Brain microvascular endothelial cell (primary cell): ENCODE data around the gene GUCD1.
"Not testable (repeated sequence)": the region's sequence is repeated elsewhere in the genome, so short reads cannot be mapped to it uniquely, and the experiment has no call there.

ENCODE experiments used
- DNase-seq: peaks from one replicate; pipeline ENCODE4 v3.0.0-alpha.2; 2020
- H3K27ac ChIP-seq: fragments of 250-450 bp; sonication (Bioruptor Pico); 2 replicates; pipeline ENCODE4 v1.5.1; 2020; ENCODE audit warnings: mild to moderate bottlenecking, moderate library complexity
- H3K27me3 ChIP-seq: fragments of 250-450 bp; sonication (Bioruptor Pico); replicated peaks from 2 replicates; pipeline ENCODE4 v1.5.1; 2020; ENCODE audit warnings: mild to moderate bottlenecking
- H3K36me3 ChIP-seq: fragments of 250-450 bp; sonication (Bioruptor Pico); replicated peaks from 2 replicates; pipeline ENCODE4 v1.5.1; 2020; ENCODE audit warnings: mild to moderate bottlenecking
- H3K4me3 ChIP-seq: 2 replicates; pipeline ENCODE4 v1.5.1; 2011; ENCODE audit warnings: low read depth, mild to moderate bottlenecking, control low read depth, low read length, moderate library complexity
- in situ Hi-C: cut with HindIII; loops from 2 replicates; pipeline ENCODE4 v1.10.0; 2017; ENCODE audit warnings: low sequenced_read_pairs, low pct_ligation_motif_present
- TF ChIP-seq, protein P1 (sequence below): IDR thresholded peaks from 2 replicates; pipeline ENCODE4 v1.5.1; 2011; ENCODE audit warnings: low read depth, mild to moderate bottlenecking, moderate library complexity, low read length, control low read depth, inconsistent platforms; ENCODE audit errors: missing control alignments

GUCD1 gene

DNA sequence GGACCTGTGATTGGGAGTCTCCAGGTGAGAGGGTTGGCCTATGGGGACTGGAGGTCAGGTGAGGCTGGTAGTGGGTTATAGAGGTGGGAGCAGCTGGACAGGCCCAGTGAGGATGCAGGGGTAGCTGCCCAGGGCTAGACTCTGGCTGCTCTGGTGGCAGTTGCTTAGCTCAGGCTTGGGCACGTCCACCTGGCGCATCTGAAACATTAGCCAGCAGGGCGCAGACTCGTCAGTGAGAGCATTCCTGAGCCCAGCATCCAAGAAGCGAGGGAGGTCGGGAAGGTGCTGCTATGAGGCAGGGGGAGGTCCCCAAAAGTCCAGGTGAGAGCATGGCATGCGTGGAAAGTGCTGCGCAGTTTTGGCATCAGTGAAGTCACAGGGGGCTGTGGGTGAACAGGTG is 44.6 kb upstream of the GUCD1 start:
- DNase-seq = no peak
- Histone ChIP-seq H3K4me3 (no peak overlapping the region), H3K27me3 (no peaks in the 10 kb centered on the region), H3K36me3 (no peaks in the 10 kb centered on the region), H3K27ac (no peak overlapping the region)
- TF ChIP-seq, protein P1, sequence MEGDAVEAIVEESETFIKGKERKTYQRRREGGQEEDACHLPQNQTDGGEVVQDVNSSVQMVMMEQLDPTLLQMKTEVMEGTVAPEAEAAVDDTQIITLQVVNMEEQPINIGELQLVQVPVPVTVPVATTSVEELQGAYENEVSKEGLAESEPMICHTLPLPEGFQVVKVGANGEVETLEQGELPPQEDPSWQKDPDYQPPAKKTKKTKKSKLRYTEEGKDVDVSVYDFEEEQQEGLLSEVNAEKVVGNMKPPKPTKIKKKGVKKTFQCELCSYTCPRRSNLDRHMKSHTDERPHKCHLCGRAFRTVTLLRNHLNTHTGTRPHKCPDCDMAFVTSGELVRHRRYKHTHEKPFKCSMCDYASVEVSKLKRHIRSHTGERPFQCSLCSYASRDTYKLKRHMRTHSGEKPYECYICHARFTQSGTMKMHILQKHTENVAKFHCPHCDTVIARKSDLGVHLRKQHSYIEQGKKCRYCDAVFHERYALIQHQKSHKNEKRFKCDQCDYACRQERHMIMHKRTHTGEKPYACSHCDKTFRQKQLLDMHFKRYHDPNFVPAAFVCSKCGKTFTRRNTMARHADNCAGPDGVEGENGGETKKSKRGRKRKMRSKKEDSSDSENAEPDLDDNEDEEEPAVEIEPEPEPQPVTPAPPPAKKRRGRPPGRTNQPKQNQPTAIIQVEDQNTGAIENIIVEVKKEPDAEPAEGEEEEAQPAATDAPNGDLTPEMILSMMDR = no peak
- in situ Hi-C loops = no loop called here

DNA sequence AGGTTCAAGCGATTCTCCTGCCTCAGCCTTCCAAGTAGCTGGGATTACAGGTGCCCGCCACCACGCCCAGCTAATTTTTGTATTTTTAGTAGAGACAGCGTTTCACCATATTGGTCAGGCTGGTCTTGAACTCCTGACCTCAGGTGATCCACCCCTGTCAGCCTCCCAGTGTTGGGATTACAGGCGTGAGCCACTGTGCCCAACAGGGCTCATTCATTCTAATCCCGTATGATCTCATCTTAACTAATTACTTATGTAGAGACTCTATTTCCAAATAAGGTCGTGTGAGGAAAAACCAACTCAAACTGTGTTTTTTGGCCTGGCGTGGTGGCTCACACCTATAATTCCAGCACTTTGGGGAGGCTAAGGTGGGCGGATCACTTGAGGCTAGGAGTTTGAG is 42.1 kb upstream of the GUCD1 start:
- DNase-seq, in situ Hi-C loops, H3K27me3 ChIP-seq, H3K27ac ChIP-seq, H3K36me3 ChIP-seq, H3K4me3 ChIP-seq: not testable (repeated sequence)

DNA sequence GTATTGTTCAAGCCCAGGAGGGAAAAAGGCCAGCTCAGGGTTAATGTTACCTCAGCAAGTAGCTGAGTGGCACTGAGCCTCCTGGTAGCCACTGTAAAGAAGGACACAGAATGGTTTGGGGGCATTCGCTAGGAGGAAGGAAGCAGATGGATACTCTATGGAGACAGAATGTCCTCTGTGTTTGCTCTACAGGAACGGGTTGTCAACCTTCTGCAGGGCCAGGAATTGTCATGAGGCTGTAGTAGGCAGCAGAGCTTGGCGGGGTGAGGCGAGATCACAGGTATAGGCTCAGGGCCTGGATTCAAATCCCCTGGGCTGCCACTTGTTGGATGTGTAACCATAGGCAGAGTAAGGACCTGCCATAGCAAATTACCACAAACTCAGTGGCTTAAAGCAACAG is 40.9 kb upstream of the GUCD1 start:
- TF ChIP-seq, protein P1 = no peak
- in situ Hi-C loops = no loop called here
- no peak for DNase-seq
- no peak overlapping the region for H3K4me3 ChIP-seq
- H3K27ac ChIP-seq = no peak overlapping the region
- no peaks in the 10 kb centered on the region for H3K36me3 ChIP-seq
- H3K27me3 ChIP-seq = no peaks in the 10 kb centered on the region

DNA sequence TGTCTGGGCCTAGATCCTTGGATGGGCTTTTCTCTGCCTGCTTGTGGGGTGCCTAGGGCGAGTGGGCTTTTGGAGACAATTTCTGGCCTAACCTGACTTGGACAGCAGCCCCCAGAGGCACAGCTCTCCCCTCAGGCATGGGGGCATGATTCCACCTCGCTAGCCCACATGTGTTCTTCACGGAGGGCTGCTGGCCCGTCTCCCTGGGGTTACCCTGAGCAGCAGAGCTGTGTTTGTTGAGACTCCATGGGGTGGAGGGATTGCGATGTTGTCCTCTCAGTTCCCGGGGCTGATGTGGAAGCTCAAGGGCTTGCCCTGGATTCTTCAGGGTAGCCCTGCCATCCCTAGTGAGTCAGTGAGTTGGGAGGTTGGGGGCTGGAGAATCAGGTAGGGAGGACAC is 40.3 kb upstream of the GUCD1 start:
- in situ Hi-C loops = no loop called here
- Histone ChIP-seq H3K27ac (no peak overlapping the region), H3K27me3 (no peaks in the 10 kb centered on the region), H3K4me3 (no peak overlapping the region), H3K36me3 (no peaks in the 10 kb centered on the region)
- TF ChIP-seq, protein P1 = no peak
- DNase-seq = no peak

DNA sequence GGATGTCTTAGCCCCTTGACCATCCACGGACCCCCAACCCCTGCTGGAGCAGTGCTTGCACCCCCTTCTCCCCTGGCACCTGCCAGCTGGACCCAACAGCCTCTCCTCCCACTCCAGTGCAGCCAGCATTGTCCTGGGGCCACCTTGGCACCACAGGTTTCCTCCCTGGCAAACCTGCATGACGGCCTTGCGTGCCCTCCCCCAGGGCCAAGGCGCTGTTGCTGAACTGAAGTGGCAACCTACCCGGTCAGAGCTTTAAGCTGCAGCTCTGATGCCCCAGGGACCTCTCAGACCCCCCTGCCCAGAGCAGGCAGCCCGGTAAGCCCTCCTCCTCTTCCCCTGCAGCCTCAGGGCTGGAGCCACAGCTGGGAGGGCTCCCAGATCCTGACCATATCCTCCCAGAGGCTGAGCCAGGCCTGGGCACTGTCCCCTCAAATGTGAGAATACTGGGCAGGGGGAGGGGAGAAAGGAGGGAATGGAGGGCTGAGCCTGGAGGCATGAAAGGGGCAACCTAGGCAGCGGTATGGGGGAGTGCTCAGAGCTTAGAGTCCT is 39.7 kb upstream of the GUCD1 start:
- in situ Hi-C loops = no loop called here
- Histone ChIP-seq H3K4me3 (no peak overlapping the region), H3K36me3 (no peaks in the 10 kb centered on the region), H3K27me3 (no peaks in the 10 kb centered on the region), H3K27ac (no peak overlapping the region)
- no peak for DNase-seq
- TF ChIP-seq, protein P1 = no peak

DNA sequence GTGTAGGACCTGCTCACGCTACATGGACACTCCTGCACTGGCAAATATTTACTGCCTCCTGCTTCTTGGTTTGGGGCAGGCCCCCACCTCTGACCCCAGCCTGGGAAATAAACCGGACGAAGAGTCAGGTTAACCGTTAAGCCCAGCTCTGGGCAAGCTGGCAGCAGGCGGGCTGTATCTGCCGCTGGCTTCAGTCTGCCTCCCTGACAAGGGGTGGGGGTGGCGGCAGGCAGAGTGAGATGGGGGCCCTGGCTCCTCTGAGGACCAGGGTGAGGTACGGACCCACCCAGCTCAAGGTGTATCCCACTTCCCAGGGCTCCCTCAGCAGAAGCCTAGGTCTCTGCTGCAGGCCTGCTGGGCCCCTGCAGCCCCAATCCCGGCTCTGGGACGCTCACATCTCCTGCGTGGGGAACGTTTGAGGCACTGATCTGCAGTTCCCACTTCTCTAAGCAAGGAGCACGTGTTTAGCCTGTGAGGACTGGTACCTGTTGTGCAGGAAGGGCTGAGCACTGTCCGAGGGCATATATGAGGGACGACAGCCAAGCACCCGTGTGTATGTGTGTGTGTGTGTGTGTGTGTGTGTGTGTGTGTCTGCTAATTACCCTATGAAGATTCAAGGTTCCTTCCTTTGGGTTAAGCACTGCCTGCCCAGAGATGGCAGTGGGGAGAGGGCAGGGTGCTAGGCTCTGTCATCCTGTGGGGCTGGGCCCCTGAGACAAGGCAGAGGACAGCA is 39.1 kb upstream of the GUCD1 start:
- in situ Hi-C loops = no loop called here
- no peaks in the 10 kb centered on the region for H3K36me3 ChIP-seq
- no peaks in the 10 kb centered on the region for H3K27me3 ChIP-seq
- TF ChIP-seq, protein P1 = no peak
- no peak overlapping the region for H3K27ac ChIP-seq
- DNase-seq = no peak
- H3K4me3 ChIP-seq = no peak overlapping the region

DNA sequence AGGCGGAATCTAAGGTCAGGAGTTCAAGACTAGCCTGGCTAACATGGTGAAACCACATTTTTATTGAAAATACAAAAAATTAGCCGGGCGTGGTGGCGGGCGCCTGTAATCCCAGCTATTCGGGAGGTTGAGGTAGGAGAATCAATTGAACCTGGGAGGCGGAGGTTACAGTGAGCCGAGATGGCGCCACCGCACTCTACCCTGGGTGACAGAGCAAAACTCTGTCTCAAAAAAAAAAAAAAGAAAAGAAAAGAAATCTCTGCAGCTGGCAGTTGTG is 38.6 kb upstream of the GUCD1 start:
- in situ Hi-C loops, DNase-seq, H3K4me3 ChIP-seq, H3K27me3 ChIP-seq, H3K36me3 ChIP-seq: not testable (repeated sequence)
- peak overlapping the region; percentile 33 for H3K27ac ChIP-seq
